Left ventricle myocardium inferior (tissue), 1 donor: Measurements from ENCODE around the gene TAF10. TPM values are rescaled to one million over a fixed set of nuclear protein-coding genes. Genes with fewer than 3 reads are reported as not detected.

Experiments
- DNase-seq: peaks from one replicate; pipeline ENCODE4 v3.0.0-alpha.2; 2020
- H3K27ac ChIP-seq: fragments of 200-600 bp; replicated peaks from 2 replicates; pipeline ENCODE4 v1.8.0; 2021
- H3K27me3 ChIP-seq: fragments of 200-600 bp; 2 replicates; pipeline ENCODE4 v1.8.0; 2021; ENCODE audit warnings: low read depth
- H3K36me3 ChIP-seq: fragments of 200-600 bp; 2 replicates; pipeline ENCODE4 v1.8.0; 2021
- H3K4me1 ChIP-seq: fragments of 200-600 bp; 2 replicates; pipeline ENCODE4 v1.8.0; 2021
- H3K4me3 ChIP-seq: fragments of 200-600 bp; 2 replicates; pipeline ENCODE4 v1.8.0; 2021; ENCODE audit warnings: mild to moderate bottlenecking, moderate library complexity
- H3K9me3 ChIP-seq: fragments of 200-600 bp; replicated peaks from 2 replicates; pipeline ENCODE4 v1.8.0; 2021
- CTCF ChIP-seq: fragments of 200-600 bp; IDR thresholded peaks from 2 replicates; pipeline ENCODE4 v1.8.0; 2021; ENCODE audit warnings: antibody characterized with exemption, mild to moderate bottlenecking, borderline replicate concordance
- intact Hi-C: fragments of 100-400 bp; cut with micrococcal nuclease; formaldehyde crosslinking; loops from one replicate; pipeline ENCODE4 v1.11.0; 2022
- total RNA-seq: library from RNA; stranded (reverse); fragmentation: NEBNext Ultra II Directional; extraction: Animal tissue kit (Norgen Biotek cat#: 25700); gene quantifications from one replicate; pipeline ENCODE4 v1.2.1, GENCODE V29; 2021
- donor health status: DM: no; HTN: yes; CAD: no; lungs with severe emphysema.

TAF10 gene
- total RNA-seq, 1 donor from 2014 or later: 106 TPM

GRCh38 chr11:6621711-6622211, 9.7 kb upstream of the TAF10 start:
- Histone ChIP-seq H3K27me3 (no peaks in the 10 kb centered on the region), H3K4me1 (peaks cover 29% of the 10 kb centered on the region), H3K36me3 (peaks cover 25% of the 10 kb centered on the region), H3K27ac (no peak overlapping the region), H3K4me3 (no peak overlapping the region), H3K9me3 (no peaks in the 10 kb centered on the region)
- no peak for DNase-seq
- TF ChIP-seq CTCF: no peak
- intact Hi-C loops: no loop called here

GRCh38 chr11:6620636-6621035, 8.6 kb upstream of the TAF10 start:
- intact Hi-C loops: no loop called here
- H3K4me1 ChIP-seq: peaks cover 29% of the 10 kb centered on the region
- no peak for DNase-seq
- H3K27me3 ChIP-seq: no peaks in the 10 kb centered on the region
- no peak overlapping the region for H3K27ac ChIP-seq
- TF ChIP-seq CTCF: no peak
- no peak overlapping the region for H3K4me3 ChIP-seq
- H3K36me3 ChIP-seq: peaks cover 25% of the 10 kb centered on the region
- no peaks in the 10 kb centered on the region for H3K9me3 ChIP-seq

- no peak for TF ChIP-seq CTCF
- Histone ChIP-seq H3K9me3 (no peaks in the 10 kb centered on the region), H3K4me3 (peak within 1 kb of the TSS; percentile 88), H3K4me1 (peaks cover 29% of the 10 kb centered on the region), H3K27me3 (no peaks in the 10 kb centered on the region), H3K27ac (peak within 1 kb of the TSS; percentile 85), H3K36me3 (peaks cover 22% of the 10 kb centered on the region)
- intact Hi-C loops: no loop called here
- DNase-seq: peak; percentile 88
Observed at GRCh38 chr11:6619004-6619745, 7.2 kb upstream of the TAF10 start, which contains the start of gene TPP1. Gene TPP1, minus strand, starts transcription at chr11:6619422. Its CDS starts 22 bp downstream, at chr11:6619400.

GRCh38 chr11:6618117-6619003, 6.3 kb upstream of the TAF10 start:
- H3K27ac ChIP-seq: peak overlapping the region; percentile 85
- H3K4me3 ChIP-seq: peak overlapping the region; percentile 88
- TF ChIP-seq CTCF: no peak
- H3K4me1 ChIP-seq: peaks cover 30% of the 10 kb centered on the region
- no peak for DNase-seq
- peaks cover 22% of the 10 kb centered on the region for H3K36me3 ChIP-seq
- intact Hi-C loops: no loop called here
- H3K9me3 ChIP-seq: no peaks in the 10 kb centered on the region
- no peaks in the 10 kb centered on the region for H3K27me3 ChIP-seq

GRCh38 chr11:6617315-6617781, 5.3 kb upstream of the TAF10 start:
- intact Hi-C loops: no loop called here
- H3K4me3 ChIP-seq: peak overlapping the region; percentile 88
- peaks cover 40% of the 10 kb centered on the region for H3K4me1 ChIP-seq

More at GRCh38 chr11:6617315-6617781, 5.3 kb upstream of the TAF10 start:
- DNase-seq: no peak
- TF ChIP-seq CTCF: no peak
- Histone ChIP-seq H3K9me3 (no peaks in the 10 kb centered on the region), H3K36me3 (peaks cover 22% of the 10 kb centered on the region), H3K27ac (no peak overlapping the region), H3K27me3 (no peaks in the 10 kb centered on the region)
